Hepatocyte (in vitro differentiated cells): ENCODE measurements around the gene ARIH2.

Source experiments
- EZH2 ChIP-seq: fragments of 200-600 bp; sonication (generic); IDR thresholded peaks from 2 replicates; pipeline ENCODE4 v1.6.1; 2016; ENCODE audit warnings: antibody characterized with exemption, mild to moderate bottlenecking, borderline replicate concordance
- TF ChIP-seq, protein P1 (sequence below): fragments of 200-600 bp; sonication (generic); IDR thresholded peaks from 2 replicates; pipeline ENCODE4 v1.5.1; 2016; ENCODE audit warnings: antibody characterized with exemption, mild to moderate bottlenecking; ENCODE audit not compliant: poor library complexity

DNA sequence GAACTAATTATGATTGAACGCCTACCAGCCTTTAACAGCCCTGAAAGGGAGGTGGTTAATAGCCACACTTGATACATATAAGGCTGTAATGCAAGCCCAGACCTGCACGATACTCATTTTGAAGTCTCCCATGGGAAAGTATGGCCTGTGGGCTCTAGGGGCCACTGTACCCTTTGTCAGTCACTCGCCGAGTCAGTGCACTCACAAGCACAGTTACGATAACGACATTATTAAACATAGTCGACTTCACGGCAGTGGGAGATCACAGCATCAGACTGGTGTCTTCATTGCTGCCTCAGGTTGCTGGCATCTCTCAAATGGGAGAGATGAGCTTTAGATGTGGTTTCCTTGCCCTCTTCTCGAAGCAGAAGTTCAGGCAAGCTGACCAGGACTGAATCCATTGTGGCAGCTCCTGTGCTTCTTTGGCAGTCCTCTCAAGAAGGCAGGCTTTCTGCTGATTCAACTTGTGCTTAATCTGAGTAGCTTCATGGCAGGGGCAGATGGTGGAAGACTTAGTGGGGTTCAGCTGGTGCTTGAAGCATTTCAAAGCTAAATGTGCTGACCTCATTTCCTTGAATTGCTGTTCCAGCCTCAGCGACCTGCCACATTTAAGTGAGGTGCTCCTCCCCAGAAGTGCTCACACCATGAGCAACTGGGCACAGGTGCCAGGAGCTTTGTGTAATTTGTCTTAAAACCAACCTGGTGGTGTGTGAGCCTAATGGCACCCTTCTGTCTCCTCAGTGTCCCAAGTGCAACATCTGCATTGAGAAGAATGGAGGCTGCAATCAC lies 55.6 kb downstream of the ARIH2 start:
- TF ChIP-seq EZH2 = no peak
- TF ChIP-seq, protein P1, sequence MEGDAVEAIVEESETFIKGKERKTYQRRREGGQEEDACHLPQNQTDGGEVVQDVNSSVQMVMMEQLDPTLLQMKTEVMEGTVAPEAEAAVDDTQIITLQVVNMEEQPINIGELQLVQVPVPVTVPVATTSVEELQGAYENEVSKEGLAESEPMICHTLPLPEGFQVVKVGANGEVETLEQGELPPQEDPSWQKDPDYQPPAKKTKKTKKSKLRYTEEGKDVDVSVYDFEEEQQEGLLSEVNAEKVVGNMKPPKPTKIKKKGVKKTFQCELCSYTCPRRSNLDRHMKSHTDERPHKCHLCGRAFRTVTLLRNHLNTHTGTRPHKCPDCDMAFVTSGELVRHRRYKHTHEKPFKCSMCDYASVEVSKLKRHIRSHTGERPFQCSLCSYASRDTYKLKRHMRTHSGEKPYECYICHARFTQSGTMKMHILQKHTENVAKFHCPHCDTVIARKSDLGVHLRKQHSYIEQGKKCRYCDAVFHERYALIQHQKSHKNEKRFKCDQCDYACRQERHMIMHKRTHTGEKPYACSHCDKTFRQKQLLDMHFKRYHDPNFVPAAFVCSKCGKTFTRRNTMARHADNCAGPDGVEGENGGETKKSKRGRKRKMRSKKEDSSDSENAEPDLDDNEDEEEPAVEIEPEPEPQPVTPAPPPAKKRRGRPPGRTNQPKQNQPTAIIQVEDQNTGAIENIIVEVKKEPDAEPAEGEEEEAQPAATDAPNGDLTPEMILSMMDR = no peak
